GM23338 (cell line): ENCODE measurements around the gene ANO6. TPM values are rescaled to one million over a fixed set of nuclear protein-coding genes. Genes with fewer than 3 reads are reported as not detected.

Experiments used
- ATAC-seq: fragments of 200-7000 bp; cut with Tn5 transposase; 3 replicates; pipeline ENCODE4 v1.9.1; 2020
- DNase-seq: peaks from one replicate; pipeline ENCODE4 v3.0.0-alpha.2; 2015; ENCODE audit warnings: low spot score
- H2AFZ ChIP-seq: fragments of 200-600 bp; sonication (generic); 2 replicates; pipeline ENCODE4 v1.8.0; 2016; ENCODE audit warnings: antibody characterized with exemption, mild to moderate bottlenecking, moderate library complexity
- H3F3A ChIP-seq: fragments of 200-600 bp; sonication (generic); replicated peaks from 2 replicates; pipeline ENCODE4 v1.8.0; 2017; ENCODE audit warnings: antibody characterized with exemption, mixed run types, low read depth
- H3K27ac ChIP-seq: fragments of 200-600 bp; sonication (generic); 2 replicates; pipeline ENCODE4 v1.6.1; 2016; ENCODE audit warnings: low read depth
- H3K27me3 ChIP-seq: fragments of 200-600 bp; sonication (generic); 2 replicates; pipeline ENCODE4 v1.8.0; 2016; ENCODE audit warnings: mild to moderate bottlenecking, mixed run types, moderate library complexity; ENCODE audit not compliant: insufficient read depth
- H3K36me3 ChIP-seq: fragments of 200-600 bp; sonication (generic); 2 replicates; pipeline ENCODE4 v1.8.0; 2016; ENCODE audit warnings: mild to moderate bottlenecking; ENCODE audit not compliant: insufficient read depth
- H3K4me1 ChIP-seq: fragments of 200-600 bp; sonication (generic); 2 replicates; pipeline ENCODE4 v1.8.0; 2016; ENCODE audit warnings: mild to moderate bottlenecking, moderate library complexity; ENCODE audit not compliant: insufficient read depth
- H3K4me2 ChIP-seq: fragments of 200-600 bp; sonication (generic); 2 replicates; pipeline ENCODE4 v1.7.1; 2017; ENCODE audit warnings: mixed run types
- H3K4me3 ChIP-seq: fragments of 200-600 bp; sonication (generic); 2 replicates; pipeline ENCODE4 v1.6.1; 2016; ENCODE audit warnings: mixed run types
- H3K79me2 ChIP-seq: fragments of 200-600 bp; sonication (generic); replicated peaks from 2 replicates; pipeline ENCODE4 v1.8.0; 2017; ENCODE audit warnings: mild to moderate bottlenecking; ENCODE audit not compliant: insufficient read depth
- H3K9me2 ChIP-seq: fragments of 200-600 bp; sonication (generic); 2 replicates; pipeline ENCODE4 v1.8.0; 2017; ENCODE audit not compliant: insufficient read depth
- H4K20me1 ChIP-seq: fragments of 200-600 bp; sonication (generic); replicated peaks from 2 replicates; pipeline ENCODE4 v1.8.0; 2017; ENCODE audit warnings: mild to moderate bottlenecking; ENCODE audit not compliant: insufficient read depth
- H3K27ac Mint-ChIP-seq: 2 replicates; pipeline ENCODE4 v1.8.0; 2020; ENCODE audit warnings: inconsistent platforms, mild to moderate bottlenecking, moderate library complexity, mixed read lengths
- H3K27me3 Mint-ChIP-seq: 3 replicates; pipeline ENCODE4 v1.8.0; 2022; ENCODE audit warnings: low read depth, mild to moderate bottlenecking, moderate library complexity, mixed read lengths, inconsistent platforms; ENCODE audit not compliant: insufficient read depth, poor library complexity
- H3K36me3 Mint-ChIP-seq: 3 replicates; pipeline ENCODE4 v1.8.0; 2021; ENCODE audit warnings: low read depth, mild to moderate bottlenecking, inconsistent platforms, moderate library complexity, mixed read lengths
- H3K4me1 Mint-ChIP-seq: 3 replicates; pipeline ENCODE4 v1.8.0; 2020; ENCODE audit warnings: mild to moderate bottlenecking, inconsistent platforms, mixed read lengths
- H3K4me3 Mint-ChIP-seq: 3 replicates; pipeline ENCODE4 v1.8.0; 2021; ENCODE audit warnings: moderate library complexity, mild to moderate bottlenecking, inconsistent platforms, mixed read lengths
- H3K9me3 Mint-ChIP-seq: 3 replicates; pipeline ENCODE4 v1.8.0; 2020; ENCODE audit warnings: moderate library complexity, mild to moderate bottlenecking, inconsistent platforms, mixed read lengths
- CTCF ChIP-seq, 2 experiments: fragments of 200-600 bp in 1 of 2; sonication (generic) in 1 of 2; conservative IDR thresholded peaks; 2 replicates each; pipeline versions ENCODE4 v1.5.1 to v1.6.1; 2016 to 2017; ENCODE audit warnings: antibody characterized with exemption in 2 of 2, low read depth in 2 of 2, mild to moderate bottlenecking in 2 of 2, moderate library complexity in 1 of 2
- EZH2 ChIP-seq: fragments of 200-600 bp; sonication (generic); IDR thresholded peaks from one replicate; pipeline ENCODE4 v1.8.0; 2017; ENCODE audit warnings: antibody characterized with exemption, mild to moderate bottlenecking, low read depth; ENCODE audit not compliant: unreplicated experiment
- NANOG ChIP-seq: IDR thresholded peaks from 2 replicates; pipeline ENCODE4 v1.6.1; 2016; ENCODE audit warnings: antibody characterized with exemption, borderline replicate concordance
- STAT1 ChIP-seq: IDR thresholded peaks from one replicate; pipeline ENCODE4 v1.6.1; 2016; ENCODE audit warnings: antibody characterized with exemption; ENCODE audit not compliant: unreplicated experiment
- polyA plus RNA-seq: library from polyadenylated mRNA; unstranded; fragments of >200 nt; fragmentation: Nextera tagmentation; extraction: Ambion mirVana; gene quantifications from 2 replicates; pipeline ENCODE4 v1.2.1, GENCODE V29; 2016
- total RNA-seq: library from RNA; depleted of rRNA; stranded (reverse); fragments of >200 nt; shearing (Covaris generic); gene quantifications from 2 replicates; pipeline ENCODE4 v1.2.3, GENCODE V29; 2014

ANO6 gene
- total and polyA plus RNA-seq, 2 experiments from 2014 or later, result 21.1 to 48.9 TPM

- Histone ChIP-seq H3K4me2 (peak overlapping the region; percentile 74), H3K27ac (peak overlapping the region; percentile 95; the same call in 1 of the 2 replicates), H3F3A (no peaks in the 10 kb centered on the region), H4K20me1 (no peaks in the 10 kb centered on the region; the same call in 1 of the 2 replicates), H3K27me3 (no peaks in the 10 kb centered on the region), H3K79me2 (peaks cover 47% of the 10 kb centered on the region), H3K4me3 (peak overlapping the region; percentile 69), H2AFZ (peak overlapping the region; percentile 60; the same call in 1 of the 2 replicates), H3K36me3 (no peaks in the 10 kb centered on the region), H3K4me1 (peaks cover 24% of the 10 kb centered on the region), H3K9me2 (no peaks in the 10 kb centered on the region)
- H3K27ac Mint-ChIP-seq, result peak overlapping the region; percentile 95
- peak overlapping the region; percentile 84 for H3K4me3 Mint-ChIP-seq
- peaks cover 38% of the 10 kb centered on the region for H3K4me1 Mint-ChIP-seq
- peaks cover 3% of the 10 kb centered on the region for H3K27me3 Mint-ChIP-seq
- H3K36me3 Mint-ChIP-seq, result no peaks in the 10 kb centered on the region
- TF ChIP-seq CTCF (conservative IDR thresholded peaks at IDR 0.05; ENCODE audit: low read depth in 2 of 2) (peak in 1 of 2 experiments; percentile 29; a peak in 2 of 4 replicates), NANOG (no peak)
- no peaks in the 10 kb centered on the region for H3K9me3 Mint-ChIP-seq
- ATAC-seq (no peak), DNase-seq (no peak)
Measured at GRCh38 chr12:45214749-45215418, 1.0 kb upstream of the ANO6 start.

- no peak overlapping the region; the same call in 1 of the 2 replicates for H2AFZ ChIP-seq
- no peaks in the 10 kb centered on the region for H3K9me2 ChIP-seq
- H3K4me3 ChIP-seq, result peak overlapping the region; percentile 69
- DNase-seq (peak; percentile 84), ATAC-seq (peak; percentile 67)
- peaks cover 53% of the 10 kb centered on the region for H3K4me1 Mint-ChIP-seq
- TF ChIP-seq STAT1 (no peak), CTCF (conservative IDR thresholded peaks at IDR 0.05; ENCODE audit: low read depth in 2 of 2) (peak; percentile 27 to 34; a peak in 3 of 4 replicates), EZH2 (no peak), NANOG (no peak)
- no peaks in the 10 kb centered on the region for H3F3A ChIP-seq
- no peaks in the 10 kb centered on the region; the same call in 1 of the 2 replicates for H4K20me1 ChIP-seq
- peak overlapping the region; percentile 95 for H3K27ac ChIP-seq
- H3K4me2 ChIP-seq, result peak overlapping the region; percentile 74
- H3K36me3 ChIP-seq, result no peaks in the 10 kb centered on the region
- no peaks in the 10 kb centered on the region for H3K27me3 ChIP-seq
- peak overlapping the region; percentile 97 for H3K4me3 Mint-ChIP-seq
- peaks cover 3% of the 10 kb centered on the region for H3K27me3 Mint-ChIP-seq
- H3K36me3 Mint-ChIP-seq, result peaks cover 5% of the 10 kb centered on the region
- peaks cover 39% of the 10 kb centered on the region for H3K4me1 ChIP-seq
- peaks cover 53% of the 10 kb centered on the region for H3K79me2 ChIP-seq
- no peaks in the 10 kb centered on the region for H3K9me3 Mint-ChIP-seq
- H3K27ac Mint-ChIP-seq, result peak overlapping the region; percentile 90
Measured at GRCh38 chr12:45216230-45216982, 511 bp downstream of the ANO6 start.
